ENCODE data around the gene EIF3B. TPM values are rescaled to one million over a fixed set of nuclear protein-coding genes. Genes with fewer than 3 reads are reported as not detected.
A peak's percentile ranks its signal among the peaks of the same experiment; 100 is the strongest.

EIF3B gene
- total and polyA plus RNA-seq, 7 donors: 37.9 to 125 (median 96.9) TPM

DNA sequence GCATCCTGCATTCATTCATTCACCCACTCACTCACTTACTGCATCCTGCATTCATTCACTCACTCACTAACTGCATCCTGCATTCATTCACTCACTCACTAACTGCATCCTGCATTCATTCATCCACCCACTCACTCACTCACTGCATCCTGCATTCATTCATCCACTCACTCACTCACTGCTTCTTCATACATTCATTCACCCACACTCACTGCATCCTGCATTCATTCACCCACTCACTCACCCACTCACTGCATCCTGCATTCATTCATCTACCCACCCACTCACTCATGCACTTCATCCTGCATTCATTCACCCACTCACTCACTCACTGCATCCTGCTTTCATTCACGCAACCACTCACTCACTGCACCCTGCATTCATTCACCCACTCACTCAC is 38.8 kb upstream of the EIF3B start:
- intact Hi-C loops (cut with DNase I): no loop called here
- H3K36me3 ChIP-seq: no peaks in the 10 kb centered on the region
- H3K27me3 ChIP-seq: no peaks in the 10 kb centered on the region
- WGBS, 2 donors: 94 to 96% methylated on average over 1 of the region's 1 CpG
- H3K4me1 ChIP-seq: peaks cover 0 to 12% (median 8%) of the 10 kb centered on the region in 4 donors
- no peak for TF ChIP-seq POLR2A (IDR thresholded peaks at IDR 0.05)
- TF ChIP-seq POLR2AphosphoS5 (IDR thresholded peaks at IDR 0.05): no peak
- no peak for TF ChIP-seq EP300 (IDR thresholded peaks at IDR 0.05)
- TF ChIP-seq CTCF (IDR thresholded peaks at IDR 0.05): no peak
- no peak overlapping the region for H3K27ac ChIP-seq
- no peaks in the 10 kb centered on the region for H3K9me3 ChIP-seq
- no peak for DNase-seq
- no peak overlapping the region for H3K4me3 ChIP-seq

- TF ChIP-seq EP300 (IDR thresholded peaks at IDR 0.05): no peak
- TF ChIP-seq POLR2A (IDR thresholded peaks at IDR 0.05): no peak
- TF ChIP-seq CTCF (IDR thresholded peaks at IDR 0.05): no peak
- TF ChIP-seq POLR2AphosphoS5 (IDR thresholded peaks at IDR 0.05): no peak
- intact Hi-C loops (cut with DNase I): no loop called here
- no peak for DNase-seq
- no peak overlapping the region for H3K27ac ChIP-seq
- H3K36me3 ChIP-seq: no peaks in the 10 kb centered on the region
- 92 to 94% methylated on average over 1 of the region's 1 CpG for WGBS, 2 donors
- H3K9me3 ChIP-seq: no peaks in the 10 kb centered on the region
- H3K27me3 ChIP-seq: no peaks in the 10 kb centered on the region
- peaks cover 0 to 12% (median 8%) of the 10 kb centered on the region in 4 donors for H3K4me1 ChIP-seq
- no peak overlapping the region for H3K4me3 ChIP-seq
These were observed 38.0 kb upstream of the EIF3B start for GRCh38 chr7:2316578-2316977.

GRCh38 chr7:2317556-2318293 is 36.9 kb upstream of the EIF3B start:
- H3K4me1 ChIP-seq: peaks cover 0 to 12% (median 8%) of the 10 kb centered on the region in 4 donors
- no peaks in the 10 kb centered on the region for H3K9me3 ChIP-seq
- WGBS, 2 donors: 87 to 89% methylated on average over 12 of the region's 12 CpGs
- H3K27ac ChIP-seq: no peak overlapping the region
- H3K36me3 ChIP-seq: no peaks in the 10 kb centered on the region
- no peak for DNase-seq
- intact Hi-C loops (cut with DNase I): no loop called here
- H3K4me3 ChIP-seq: no peak overlapping the region
- H3K27me3 ChIP-seq: no peaks in the 10 kb centered on the region
- no peak for TF ChIP-seq POLR2A (IDR thresholded peaks at IDR 0.05)
- no peak for TF ChIP-seq CTCF (IDR thresholded peaks at IDR 0.05)
- TF ChIP-seq EP300 (IDR thresholded peaks at IDR 0.05): no peak
- no peak for TF ChIP-seq POLR2AphosphoS5 (IDR thresholded peaks at IDR 0.05)

- Histone ChIP-seq H3K27ac (no peak overlapping the region), H3K9me3 (no peaks in the 10 kb centered on the region), H3K36me3 (no peaks in the 10 kb centered on the region), H3K4me3 (no peak overlapping the region), H3K4me1 (no peaks in the 10 kb centered on the region), H3K27me3 (no peaks in the 10 kb centered on the region)
- DNase-seq: no peak
- 85 to 89% methylated on average over 11 of the region's 11 CpGs for WGBS, 2 donors
- TF ChIP-seq CTCF (IDR thresholded peaks at IDR 0.05) (no peak), POLR2AphosphoS5 (IDR thresholded peaks at IDR 0.05) (no peak), EP300 (IDR thresholded peaks at IDR 0.05) (no peak), POLR2A (IDR thresholded peaks at IDR 0.05) (no peak)
- intact Hi-C loops (cut with DNase I): no loop called here
These were observed 33.6 kb upstream of the EIF3B start for GRCh38 chr7:2321020-2321419.

- H3K4me1 ChIP-seq: no peaks in the 10 kb centered on the region
- no peaks in the 10 kb centered on the region for H3K36me3 ChIP-seq
- no peak for DNase-seq
- TF ChIP-seq EP300 (IDR thresholded peaks at IDR 0.05) (no peak), POLR2A (IDR thresholded peaks at IDR 0.05) (no peak), POLR2AphosphoS5 (IDR thresholded peaks at IDR 0.05) (no peak), CTCF (IDR thresholded peaks at IDR 0.05) (no peak)
- no peaks in the 10 kb centered on the region for H3K27me3 ChIP-seq
- no peak overlapping the region for H3K4me3 ChIP-seq
- intact Hi-C loops (cut with DNase I): no loop called here
- 38 to 54% methylated on average over 4 of the region's 4 CpGs for WGBS, 2 donors
- peak overlapping the region in 1 of 4 donors; percentile 49 for H3K27ac ChIP-seq
- no peaks in the 10 kb centered on the region for H3K9me3 ChIP-seq
These were observed 29.5 kb upstream of the EIF3B start for GRCh38 chr7:2325162-2325561.
